HG03097 (cell line): Measurements from ENCODE around the gene COX7B.
"Not testable (repeated sequence)": the region's sequence is repeated elsewhere in the genome, so short reads cannot be mapped to it uniquely, and the experiment has no call there.

Source experiments
- ATAC-seq: cut with Tn5 transposase; IDR thresholded peaks from one replicate; pipeline ENCODE4 v1.9.1; 2021; ENCODE audit not compliant: unreplicated experiment, low FRiP score

Gene COX7B

DNA sequence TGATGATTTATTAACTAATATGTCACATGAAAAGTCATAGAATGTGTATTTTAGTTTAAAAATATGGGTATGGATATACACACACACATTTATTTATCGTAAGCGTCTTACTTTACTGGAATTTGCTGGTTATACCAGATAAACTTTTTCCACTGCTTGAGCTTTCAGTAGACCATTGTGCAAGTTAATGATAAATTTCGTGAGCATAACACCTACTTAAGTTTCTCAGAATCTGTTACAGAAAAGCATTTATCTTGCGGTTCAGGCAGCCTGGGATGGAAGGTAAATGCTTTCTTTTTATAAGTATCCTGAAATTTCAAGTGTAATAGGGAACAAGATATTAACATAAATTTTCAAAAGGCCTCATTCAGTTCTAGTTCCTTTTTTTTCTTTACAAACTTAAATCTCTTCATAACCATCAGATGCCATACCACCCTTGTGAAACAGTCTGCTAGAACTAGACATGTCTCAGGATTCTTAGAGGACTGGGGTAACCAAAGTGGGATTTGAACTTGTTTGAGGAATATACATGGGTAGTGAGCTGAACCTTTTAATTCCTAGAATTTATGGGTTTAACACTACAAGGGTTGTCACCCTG lies 38.9 kb downstream of the COX7B start:
- no peak for ATAC-seq

DNA sequence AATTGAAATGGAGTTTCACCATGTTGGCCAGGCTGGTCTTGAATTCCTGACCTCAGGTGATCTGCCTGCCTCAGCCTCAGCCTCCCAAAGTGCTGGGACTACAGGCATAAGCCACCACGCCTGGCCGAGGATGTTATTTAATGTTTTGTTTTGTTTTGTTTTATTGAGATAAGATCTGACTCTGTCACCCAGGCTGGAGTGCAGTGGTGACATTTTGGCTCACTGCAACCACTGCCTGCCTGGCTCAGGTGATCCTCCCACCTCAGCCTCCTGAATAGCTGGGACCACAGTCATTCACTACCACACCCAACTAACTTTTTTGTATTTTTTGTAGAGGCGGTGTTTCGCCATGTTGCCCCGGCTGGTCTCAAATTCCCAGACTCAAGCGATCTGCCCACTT lies 45.8 kb downstream of the COX7B start:
- not testable (repeated sequence) for ATAC-seq

DNA sequence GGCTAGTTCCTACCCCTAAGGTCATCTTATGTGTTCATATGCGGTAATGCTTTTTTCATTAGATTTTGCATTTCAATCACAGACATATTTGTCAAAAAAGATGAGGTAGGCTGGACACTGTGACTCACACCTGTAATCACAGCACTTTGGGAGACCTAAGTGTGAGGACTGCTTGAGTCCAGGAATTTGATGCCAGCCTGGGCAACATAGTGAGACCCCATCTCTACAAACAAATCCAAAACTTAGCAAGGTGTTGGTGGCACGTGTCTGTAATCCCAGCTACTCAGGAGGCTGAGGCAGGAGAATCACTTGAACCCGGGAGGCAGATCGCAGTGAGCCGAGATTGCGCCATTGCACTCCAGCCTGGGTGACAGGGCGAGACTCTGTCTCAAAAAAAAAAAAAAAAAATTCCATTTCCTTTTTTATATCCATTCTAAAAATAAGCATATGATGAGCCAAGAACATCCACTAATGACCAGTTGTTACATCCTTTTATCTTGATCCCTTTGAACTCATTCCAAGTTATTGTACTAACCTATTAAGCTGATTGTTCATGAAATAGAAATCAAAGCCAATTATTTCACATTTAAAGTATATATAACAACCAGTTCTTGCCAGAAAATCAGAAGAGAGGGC lies 46.8 kb downstream of the COX7B start:
- no peak for ATAC-seq

DNA sequence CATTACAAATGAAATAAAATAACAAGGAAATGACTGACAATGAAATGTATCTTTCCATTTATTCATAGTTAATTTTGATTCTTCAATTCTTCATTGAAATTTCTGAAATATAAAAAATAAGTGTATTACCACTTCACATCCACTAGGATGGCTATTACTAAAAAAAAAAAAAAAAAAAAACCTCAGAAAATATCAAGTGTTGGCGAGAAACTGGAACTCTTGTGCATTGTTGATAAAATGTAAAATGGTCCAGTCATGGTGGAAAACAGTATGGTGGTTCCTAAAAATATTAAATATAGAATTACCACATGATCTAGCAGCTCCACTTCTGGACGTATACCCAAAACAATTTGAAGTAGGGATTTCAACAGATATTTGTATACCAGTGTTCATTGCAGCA lies 47.3 kb downstream of the COX7B start:
- no peak for ATAC-seq

DNA sequence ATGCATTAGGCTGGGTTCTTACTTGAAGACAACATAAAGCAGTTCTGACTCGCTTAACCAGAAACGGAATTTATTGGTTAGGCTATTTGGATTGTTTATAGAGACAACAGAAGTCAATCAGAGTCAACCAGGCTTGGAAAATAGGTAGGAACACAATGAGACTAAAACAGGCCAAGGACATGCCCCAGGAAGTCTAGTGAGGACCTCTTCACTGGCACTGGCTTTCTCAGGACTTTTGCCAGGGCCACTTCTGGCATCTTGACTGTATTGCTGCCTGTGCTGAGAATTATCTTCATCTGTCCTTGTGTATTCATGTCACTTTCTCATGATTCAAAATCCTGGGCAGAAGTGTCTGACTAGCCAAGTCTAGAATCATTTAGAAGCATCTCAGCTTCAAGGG lies 50.6 kb downstream of the COX7B start:
- no peak for ATAC-seq

DNA sequence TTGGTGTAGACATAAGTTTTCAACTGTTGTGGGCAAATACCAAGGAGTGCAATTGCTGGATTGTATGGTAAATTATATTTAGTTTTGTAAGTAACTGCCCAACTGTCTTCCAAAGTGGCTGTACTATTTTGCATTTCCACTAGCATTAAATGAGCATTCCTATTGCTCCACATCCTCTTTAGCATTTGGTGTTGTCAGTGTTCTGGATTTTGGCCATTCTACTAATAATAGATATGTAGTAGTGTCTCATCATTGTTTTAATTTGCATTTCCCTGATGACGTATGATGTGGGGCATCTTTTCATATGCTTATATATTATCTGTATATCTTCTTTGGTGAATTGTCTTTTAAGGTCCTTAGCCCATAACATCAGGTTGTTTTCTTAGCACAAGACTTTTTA lies 52.9 kb downstream of the COX7B start:
- no peak for ATAC-seq

DNA sequence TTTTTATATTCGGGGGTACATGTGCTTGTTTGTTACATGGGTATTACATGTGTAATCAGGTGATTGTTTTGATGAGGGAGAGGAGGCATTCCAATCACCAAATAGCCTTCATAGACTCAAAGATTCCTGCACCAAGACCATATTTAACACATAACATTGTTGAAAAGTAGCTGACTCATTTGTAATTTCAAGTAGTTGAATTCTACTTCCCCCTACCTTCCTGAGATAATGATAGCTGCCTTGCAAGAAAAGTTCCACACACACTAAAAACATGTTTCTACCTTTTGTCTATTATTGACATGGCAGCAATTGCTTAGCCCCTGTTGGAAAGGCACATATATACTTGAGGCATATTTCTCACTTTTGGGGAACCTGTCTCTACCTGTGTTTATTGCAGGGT lies 54.0 kb downstream of the COX7B start:
- no peak for ATAC-seq

DNA sequence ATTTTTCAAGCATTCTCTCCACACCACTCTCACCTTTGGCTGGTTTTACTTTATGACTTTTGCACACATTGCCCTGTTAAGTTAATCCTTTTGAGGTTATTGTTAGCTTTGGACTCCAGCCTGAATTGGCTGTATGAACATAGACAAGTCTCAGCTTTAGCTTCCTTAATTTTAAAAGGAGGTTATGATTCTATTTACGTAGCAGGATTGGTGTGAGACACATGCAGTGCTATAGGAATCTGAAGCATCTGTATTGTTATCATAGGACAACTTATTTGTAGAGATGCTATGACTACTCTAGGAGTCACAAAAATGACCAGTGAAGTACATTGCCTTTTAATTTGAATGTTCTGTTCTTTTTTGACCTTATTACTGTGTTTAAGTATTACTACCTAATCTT lies 54.4 kb downstream of the COX7B start:
- no peak for ATAC-seq
